ENCODE data around the gene ASIC2.
"Not testable (repeated sequence)": the region's sequence is repeated elsewhere in the genome, so short reads cannot be mapped to it uniquely, and the experiment has no call there.

The ASIC2 gene

DNA sequence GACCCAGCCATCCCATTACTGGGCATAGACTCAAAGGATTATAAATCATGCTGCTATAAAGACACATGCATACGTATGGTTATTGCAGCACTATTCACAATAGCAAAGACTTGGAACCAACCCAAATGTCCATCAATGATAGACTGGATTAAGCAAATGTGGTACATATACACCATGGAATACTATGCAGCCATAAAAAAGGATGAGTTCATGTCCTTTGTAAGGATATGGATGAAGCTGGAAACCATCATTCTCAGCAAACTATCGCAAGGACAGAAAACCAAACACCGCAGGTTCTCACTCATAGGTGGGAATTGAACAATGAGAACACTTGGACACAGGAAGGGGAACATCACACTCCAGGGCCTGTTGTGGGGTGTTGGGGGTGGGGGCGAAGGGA is 323.9 kb downstream of the ASIC2 start:
- 91% methylated on average over 4 of the region's 4 CpGs for WGBS
- H3K27me3 ChIP-seq (ENCODE audit: insufficient read depth, low read length); H3K9ac ChIP-seq (ENCODE audit: low read depth, low read length); H3K4me3 ChIP-seq (ENCODE audit: low read length); H3K27ac ChIP-seq (ENCODE audit: low read depth, low read length); H3K4me1 ChIP-seq (ENCODE audit: insufficient read depth, low read length); H3K9me3 ChIP-seq (ENCODE audit: insufficient read depth, low read depth, low read length); H3K36me3 ChIP-seq (ENCODE audit: insufficient read depth, low read length): not testable (repeated sequence)

GRCh38 chr17:32964541-32964940 is 328.6 kb downstream of the ASIC2 start:
- H3K4me3 ChIP-seq (ENCODE audit: low read length) = no peak overlapping the region
- no peak overlapping the region for H3K9ac ChIP-seq (ENCODE audit: low read depth, low read length)
- H3K36me3 ChIP-seq (ENCODE audit: insufficient read depth, low read length) = no peaks in the 10 kb centered on the region
- no peaks in the 10 kb centered on the region for H3K27me3 ChIP-seq (ENCODE audit: insufficient read depth, low read length)
- H3K9me3 ChIP-seq (ENCODE audit: insufficient read depth, low read depth, low read length) = no peaks in the 10 kb centered on the region
- 85% methylated on average over 11 of the region's 11 CpGs for WGBS
- H3K4me1 ChIP-seq (ENCODE audit: insufficient read depth, low read length) = no peaks in the 10 kb centered on the region
- no peak overlapping the region for H3K27ac ChIP-seq (ENCODE audit: low read depth, low read length)

Data from HUES64 (cell line).